Psoas muscle (tissue), 8 donors: Measurements from ENCODE around the gene NUP93. TPM values are rescaled to one million over a fixed set of nuclear protein-coding genes. Genes with fewer than 3 reads are reported as not detected.

Experiments used
- ATAC-seq, 4 donors: fragments of 200-7000 bp; cut with Tn5 transposase; one replicate each; pipeline ENCODE4 v1.9.1; 2020; ENCODE audit warnings: moderate library complexity in 3 of 4, mild to moderate bottlenecking in 2 of 4
- DNase-seq, 2 donors: peaks; one replicate each; pipeline ENCODE4 v3.0.0-alpha.2; 2020
- H3K27ac ChIP-seq: fragments of 200-600 bp; one replicate; pipeline ENCODE4 v1.8.0; 2022
- H3K27me3 ChIP-seq, 3 donors: fragments of 200-600 bp in 1 of 3; one replicate each; pipeline versions ENCODE4 v1.6.1 to v1.8.0; 2013 to 2022; ENCODE audit warnings: low read length in 2 of 3, mild to moderate bottlenecking in 2 of 3, moderate library complexity in 1 of 3; ENCODE audit not compliant: insufficient read depth in 3 of 3
- H3K36me3 ChIP-seq, 2 donors: fragments of 200-600 bp in 1 of 2; one replicate each; pipeline versions ENCODE4 v1.6.1 to v1.8.0; 2013 to 2022; ENCODE audit warnings: low read depth in 1 of 2, mild to moderate bottlenecking in 1 of 2, moderate library complexity in 1 of 2; ENCODE audit not compliant: insufficient read depth in 1 of 2
- H3K4me1 ChIP-seq: fragments of 200-600 bp; one replicate; pipeline ENCODE4 v1.8.0; 2022
- H3K4me3 ChIP-seq: fragments of 200-600 bp; one replicate; pipeline ENCODE4 v1.8.0; 2022; ENCODE audit warnings: mild to moderate bottlenecking
- H3K9me3 ChIP-seq: fragments of 200-600 bp; one replicate; pipeline ENCODE4 v1.8.0; 2022
- WGBS, 3 donors: extraction: QIAGEN DNeasy Blood & Tissue Kit; methylation state at CpG; one replicate each; pipeline versions ENCODE4 v1.1.6 to v1.1.7; 2013; 5-methylcytosine and 5-hydroxymethylcytosine counted together
- intact Hi-C, 2 donors: fragments of 100-400 bp; cut with DNase I; formaldehyde crosslinking; loops; one replicate each; pipeline versions ENCODE4 v1.11.0 to v1.14.2; 2022
- polyA plus RNA-seq, 3 donors: library from polyadenylated mRNA; stranded (reverse); fragments of 200-250 nt; gene quantifications; one replicate each; pipeline ENCODE4 v1.2.3, GENCODE V29; 2013
- total RNA-seq, 4 donors: library from RNA; stranded (reverse); fragmentation: NEBNext Ultra II Directional in 2 of 4; extraction: Animal tissue kit (Norgen Biotek cat#: 25700) in 2 of 4; gene quantifications; one replicate each; pipeline versions ENCODE4 v1.2.1 to v1.2.4, GENCODE V29; 2021 to 2023
- TF ChIP-seq, protein P1 (sequence below): fragments of 200-600 bp; IDR thresholded peaks from one replicate; pipeline ENCODE4 v1.8.0; 2022; ENCODE audit warnings: antibody characterized with exemption
- donor health status: healthy with polysubstance abuse.
- donor health status: DM: no; HTN: no; CAD: no; lungs with moderate emphysema.
- donor health status: Bipolar disorder and iron deficiency.
- donor health status: healthy.
- donor health status: DM: yes; HTN: yes; CAD: no.
- donor health status: DM: no; HTN: no; CAD: no.
- donor health status: DM: no; HTN: no; CAD: no.
- donor health status: DM: yes; HTN: yes; CAD: no.

Gene NUP93
- total and polyA plus RNA-seq, 7 donors = 16.5 to 44.3 (median 25.5) TPM

DNA sequence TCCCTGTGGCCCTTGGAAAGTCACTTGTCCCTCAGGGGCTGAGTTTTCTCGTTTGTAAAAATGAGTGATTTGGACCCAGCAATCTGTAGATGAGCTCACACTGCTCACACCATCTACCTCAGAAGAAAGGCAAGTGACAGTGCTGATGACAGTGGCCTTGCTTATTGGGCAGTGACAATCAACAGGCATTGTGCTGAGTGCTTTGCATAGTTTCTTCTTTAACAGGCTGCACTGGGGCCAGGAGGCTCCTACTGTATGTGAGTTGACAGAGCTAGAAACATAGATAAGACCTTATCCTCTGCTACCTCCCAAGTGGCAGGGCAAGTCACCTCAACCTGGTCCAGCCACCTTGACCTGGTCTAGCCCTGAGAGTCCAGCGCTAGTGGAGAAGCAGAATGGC is 105.4 kb downstream of the NUP93 start:
- intact Hi-C loops = no loop called here
- Histone ChIP-seq H3K4me3 (no peak overlapping the region), H3K36me3 (peaks cover 10 to 95% of the 10 kb centered on the region in 2 donors), H3K27ac (no peak overlapping the region), H3K9me3 (no peaks in the 10 kb centered on the region), H3K4me1 (no peaks in the 10 kb centered on the region), H3K27me3 (no peaks in the 10 kb centered on the region)
- DNase-seq (no peak), ATAC-seq (no peak)
- 77 to 86% (median 81%) methylated on average over 2 of the region's 2 CpGs for WGBS, 3 donors
- TF ChIP-seq, protein P1, sequence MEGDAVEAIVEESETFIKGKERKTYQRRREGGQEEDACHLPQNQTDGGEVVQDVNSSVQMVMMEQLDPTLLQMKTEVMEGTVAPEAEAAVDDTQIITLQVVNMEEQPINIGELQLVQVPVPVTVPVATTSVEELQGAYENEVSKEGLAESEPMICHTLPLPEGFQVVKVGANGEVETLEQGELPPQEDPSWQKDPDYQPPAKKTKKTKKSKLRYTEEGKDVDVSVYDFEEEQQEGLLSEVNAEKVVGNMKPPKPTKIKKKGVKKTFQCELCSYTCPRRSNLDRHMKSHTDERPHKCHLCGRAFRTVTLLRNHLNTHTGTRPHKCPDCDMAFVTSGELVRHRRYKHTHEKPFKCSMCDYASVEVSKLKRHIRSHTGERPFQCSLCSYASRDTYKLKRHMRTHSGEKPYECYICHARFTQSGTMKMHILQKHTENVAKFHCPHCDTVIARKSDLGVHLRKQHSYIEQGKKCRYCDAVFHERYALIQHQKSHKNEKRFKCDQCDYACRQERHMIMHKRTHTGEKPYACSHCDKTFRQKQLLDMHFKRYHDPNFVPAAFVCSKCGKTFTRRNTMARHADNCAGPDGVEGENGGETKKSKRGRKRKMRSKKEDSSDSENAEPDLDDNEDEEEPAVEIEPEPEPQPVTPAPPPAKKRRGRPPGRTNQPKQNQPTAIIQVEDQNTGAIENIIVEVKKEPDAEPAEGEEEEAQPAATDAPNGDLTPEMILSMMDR = no peak

DNA sequence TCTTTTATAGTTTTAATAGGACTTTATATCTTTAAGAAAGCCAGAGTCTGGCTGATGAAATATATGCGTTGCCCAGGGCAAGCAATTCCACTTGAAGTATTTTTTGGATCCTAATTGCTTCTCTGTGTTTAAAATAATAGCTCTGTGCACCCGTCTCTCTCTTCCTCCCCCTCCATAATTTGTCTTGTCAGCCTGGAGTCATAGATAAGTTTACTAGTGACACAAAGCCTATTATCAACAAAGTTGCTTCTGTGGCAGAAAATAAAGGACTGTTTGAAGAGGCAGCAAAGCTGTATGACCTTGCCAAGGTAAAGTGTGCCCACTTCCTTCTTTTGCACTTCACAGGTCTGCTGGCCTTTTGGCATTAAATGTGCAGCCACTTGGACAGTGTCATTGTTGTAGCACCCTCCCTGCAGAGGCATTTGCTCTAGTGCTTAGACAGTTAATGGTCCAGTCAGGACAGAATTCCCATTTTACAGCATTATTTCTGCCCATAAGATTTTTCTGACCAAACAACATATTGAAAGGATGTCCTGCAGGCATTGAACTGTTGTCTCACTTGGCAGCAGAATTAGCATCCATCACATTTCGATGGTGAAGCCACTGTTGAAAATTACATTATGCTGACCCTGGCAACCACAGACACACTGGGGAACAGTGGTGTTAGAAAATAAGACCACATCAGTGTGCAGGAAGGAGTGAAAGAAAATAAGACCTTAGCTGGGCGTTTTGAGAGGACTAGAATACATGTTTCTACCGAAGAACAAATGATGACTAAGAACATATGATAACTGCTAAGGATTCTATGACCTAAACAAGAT is 106.7 kb downstream of the NUP93 start:
- no peaks in the 10 kb centered on the region for H3K27me3 ChIP-seq
- H3K4me1 ChIP-seq = no peaks in the 10 kb centered on the region
- H3K9me3 ChIP-seq = no peaks in the 10 kb centered on the region
- 83 to 91% (median 84%) methylated on average over 5 of the region's 5 CpGs for WGBS, 3 donors
- intact Hi-C loops = no loop called here
- H3K27ac ChIP-seq = no peak overlapping the region
- H3K36me3 ChIP-seq = peaks cover 10 to 95% of the 10 kb centered on the region in 2 donors
- DNase-seq (no peak), ATAC-seq (no peak)
- TF ChIP-seq, protein P1 = no peak
- H3K4me3 ChIP-seq = no peak overlapping the region

DNA sequence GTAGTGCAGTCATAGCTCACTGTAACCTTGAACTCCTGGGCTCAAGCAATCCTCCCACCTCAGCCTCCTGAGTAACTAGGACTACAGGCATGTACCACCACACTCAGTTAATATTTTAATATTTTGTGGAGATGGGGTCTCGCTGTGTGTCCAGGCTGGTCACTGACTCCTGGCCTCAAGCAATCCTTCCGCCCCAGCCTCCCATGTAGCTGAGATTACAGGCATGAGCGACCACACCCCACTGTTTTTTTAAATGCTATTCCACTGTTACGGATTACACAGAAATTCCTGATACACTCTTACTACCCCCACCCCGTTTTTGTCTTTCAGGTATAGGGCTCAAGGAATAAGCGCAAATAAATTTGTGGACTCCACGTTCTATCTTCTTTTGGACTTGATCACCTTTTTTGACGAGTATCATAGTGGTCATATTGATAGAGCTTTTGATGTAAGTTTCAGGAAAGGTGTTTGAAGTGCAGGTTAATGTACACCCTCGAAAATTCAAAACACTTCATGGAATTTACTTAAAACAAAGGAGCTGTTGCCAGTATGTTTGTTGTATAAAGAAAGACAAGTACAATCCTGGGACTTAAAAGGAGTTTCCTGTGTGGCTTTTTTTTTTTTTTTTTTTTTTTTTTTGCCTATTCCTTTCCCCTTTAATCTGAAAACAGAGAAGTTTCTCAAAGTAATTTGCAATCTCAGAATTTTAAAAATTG is 108.9 kb downstream of the NUP93 start:
- WGBS, 3 donors = 90 to 96% (median 94%) methylated on average over 9 of the region's 9 CpGs
- Histone ChIP-seq H3K4me1 (no peaks in the 10 kb centered on the region), H3K27ac (no peak overlapping the region), H3K4me3 (no peak overlapping the region), H3K27me3 (no peaks in the 10 kb centered on the region), H3K36me3 (peaks cover 10 to 95% of the 10 kb centered on the region in 2 donors), H3K9me3 (no peaks in the 10 kb centered on the region)
- intact Hi-C loops = no loop called here
- TF ChIP-seq, protein P1 = no peak
- DNase-seq (no peak), ATAC-seq (no peak)

DNA sequence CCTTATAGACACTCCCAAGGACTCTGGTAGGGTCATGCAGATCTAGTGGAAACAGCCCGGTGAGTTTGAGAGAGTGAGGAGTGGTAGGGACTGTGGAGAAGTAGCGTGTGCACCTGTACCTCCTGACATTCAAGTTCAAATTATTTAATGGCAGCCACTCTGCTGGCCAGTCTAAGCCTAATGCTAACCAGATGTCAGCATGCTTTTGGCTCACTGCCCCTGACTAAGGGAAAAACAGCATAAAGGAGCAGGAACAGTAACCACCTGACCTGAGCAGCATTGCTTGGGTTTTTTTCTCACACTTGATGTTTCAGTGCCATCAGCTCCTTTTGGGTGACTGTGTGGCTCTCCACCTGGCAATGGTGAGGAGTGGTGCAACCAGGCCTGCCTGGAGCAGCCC is 111.3 kb downstream of the NUP93 start:
- Histone ChIP-seq H3K4me1 (no peaks in the 10 kb centered on the region), H3K27ac (no peak overlapping the region), H3K27me3 (no peaks in the 10 kb centered on the region), H3K4me3 (no peak overlapping the region), H3K36me3 (peaks cover 10 to 92% of the 10 kb centered on the region in 2 donors), H3K9me3 (no peaks in the 10 kb centered on the region)
- DNase-seq (no peak), ATAC-seq (no peak)
- 77 to 85% (median 84%) methylated on average over 2 of the region's 2 CpGs for WGBS, 3 donors
- intact Hi-C loops = no loop called here
- TF ChIP-seq, protein P1 = no peak
